Stimulated activated CD8-positive, alpha-beta memory T cell treated with anti-CD3 and anti-CD28 coated beads, Interleukin-12 subunit alpha, Interleukin-12 subunit beta, amount 100 ng/mL, for 4 hours (primary cell): ENCODE measurements around the gene ADCY5.
"Not testable (repeated sequence)": the region's sequence is repeated elsewhere in the genome, so short reads cannot be mapped to it uniquely, and the experiment has no call there.

Experiments
- DNase-seq: peaks from one replicate; pipeline ENCODE4 v3.0.0-alpha.2; 2020; ENCODE audit warnings: low read depth

ADCY5 gene

DNA sequence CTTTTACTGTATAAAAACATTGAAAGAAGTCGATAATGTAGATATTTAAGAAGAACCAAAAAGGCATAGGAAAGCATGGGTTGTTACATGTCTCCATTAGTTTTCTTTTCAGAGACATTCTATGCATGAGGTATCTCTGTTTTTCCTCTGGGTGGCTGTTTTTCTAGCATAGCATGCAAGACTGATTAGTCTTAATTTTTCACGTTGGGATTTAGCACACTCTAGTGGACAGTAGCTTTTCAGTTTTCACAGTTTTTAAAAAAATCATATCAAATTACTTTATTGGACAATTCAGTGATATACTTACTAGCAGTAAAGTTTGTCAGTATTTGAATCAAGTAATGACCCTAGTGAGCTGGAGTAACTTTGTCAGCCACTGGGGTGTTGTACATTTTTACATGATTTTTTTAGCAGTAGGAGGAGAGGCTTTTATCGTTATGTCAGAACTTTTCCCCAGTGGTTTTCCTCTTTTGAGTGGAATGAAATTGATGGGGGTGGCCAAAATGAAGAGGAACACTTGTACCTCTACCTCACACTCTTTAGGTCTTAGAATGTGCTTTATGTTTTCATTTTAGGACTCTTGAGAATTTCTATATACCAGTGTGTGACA lies 190.0 kb downstream of the ADCY5 start:
- DNase-seq = no peak

DNA sequence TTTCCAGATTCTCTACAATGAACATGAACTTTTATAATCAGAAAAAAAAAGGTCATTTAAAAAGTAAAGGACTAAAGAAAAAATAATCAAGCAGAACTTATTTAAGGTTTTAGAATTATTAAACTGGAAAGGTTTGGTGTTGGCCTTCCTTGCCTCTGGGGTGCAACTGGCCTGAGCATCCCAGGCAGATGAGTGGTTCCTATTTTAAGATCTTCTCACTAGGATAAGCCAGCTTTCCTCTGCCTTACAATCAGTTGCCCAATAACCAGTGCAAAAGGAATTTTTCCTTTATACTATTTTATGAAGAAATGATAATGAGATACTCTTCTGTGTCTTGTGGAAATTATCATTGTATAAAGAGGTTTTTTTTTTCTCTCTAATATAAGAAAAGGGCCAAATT lies 190.5 kb downstream of the ADCY5 start:
- DNase-seq = no peak

DNA sequence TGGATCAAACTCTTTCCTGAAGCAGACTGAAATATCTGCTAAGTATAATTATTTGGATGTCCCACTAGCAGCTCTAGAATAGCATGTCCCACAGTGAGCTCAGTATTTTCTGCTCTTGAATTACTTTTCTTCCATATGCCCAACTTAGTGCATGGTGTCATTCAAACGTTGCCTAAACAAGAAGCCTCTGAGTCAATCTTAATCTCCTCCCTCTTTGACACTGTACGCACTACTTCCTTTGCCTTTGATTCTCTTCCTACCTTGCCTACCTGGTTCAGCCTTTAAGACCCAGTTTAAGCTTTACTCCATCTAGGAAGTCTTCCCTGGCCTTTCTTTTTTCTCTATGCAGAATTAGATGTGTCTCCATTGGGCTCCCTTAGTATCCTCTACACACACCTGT lies 192.6 kb downstream of the ADCY5 start:
- DNase-seq = no peak

DNA sequence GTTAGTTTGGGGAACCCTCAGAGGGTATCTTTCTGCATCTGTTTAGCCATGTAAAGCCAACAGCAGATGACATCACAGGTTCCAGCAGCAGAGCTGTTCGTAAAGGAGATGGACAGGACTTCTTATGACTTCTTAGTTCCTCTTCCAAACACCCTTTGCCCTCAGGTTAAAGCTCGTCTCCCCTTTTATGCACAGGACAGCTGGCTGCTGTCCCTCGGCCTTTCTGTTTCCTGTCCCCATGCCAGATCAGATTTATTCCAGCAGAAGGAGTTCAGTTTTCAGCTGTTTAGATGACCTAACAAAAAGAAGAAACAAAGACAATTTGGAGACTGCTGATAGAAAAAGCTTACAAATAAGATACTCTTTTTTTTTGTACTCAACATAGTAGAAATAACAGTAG lies 202.0 kb downstream of the ADCY5 start:
- DNase-seq = no peak

DNA sequence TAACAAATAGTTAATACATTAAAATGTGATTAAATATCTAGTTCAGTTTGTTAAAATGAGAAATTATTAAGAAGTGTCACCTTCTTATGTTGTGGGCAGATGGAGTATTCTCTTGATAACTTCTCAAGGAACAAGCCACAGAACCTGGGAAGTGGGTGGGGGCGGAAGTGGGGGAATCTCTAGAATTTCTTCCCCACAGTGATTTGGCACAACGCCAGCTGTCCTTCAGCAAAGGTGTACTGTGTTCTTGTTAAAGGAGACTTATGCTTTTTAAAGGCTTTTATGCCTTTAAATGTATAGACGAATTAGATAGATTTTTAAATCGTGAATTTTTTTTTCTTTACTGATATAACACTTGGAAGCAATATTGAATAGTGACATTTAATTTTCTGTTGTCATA lies 204.8 kb downstream of the ADCY5 start:
- DNase-seq = no peak

DNA sequence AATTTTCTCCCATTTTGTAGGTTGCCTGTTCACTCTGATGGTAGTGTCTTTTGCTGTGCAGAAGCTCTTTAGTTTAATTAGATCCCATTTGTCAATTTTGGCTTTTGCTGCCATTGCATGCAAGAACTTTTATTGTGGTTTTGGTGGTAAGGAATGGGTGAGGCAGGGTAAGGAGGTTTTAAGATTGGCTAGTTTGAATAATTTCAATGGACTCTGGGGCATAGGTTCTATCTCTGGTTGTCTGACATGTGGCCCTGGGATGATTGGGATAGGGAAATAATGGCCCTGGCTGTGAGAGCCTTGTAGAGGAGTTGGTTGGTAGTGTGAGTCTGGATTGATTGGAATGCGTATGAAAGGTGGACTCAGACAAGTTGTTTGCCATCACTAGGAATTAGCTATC lies 209.1 kb downstream of the ADCY5 start:
- DNase-seq = no peak

DNA sequence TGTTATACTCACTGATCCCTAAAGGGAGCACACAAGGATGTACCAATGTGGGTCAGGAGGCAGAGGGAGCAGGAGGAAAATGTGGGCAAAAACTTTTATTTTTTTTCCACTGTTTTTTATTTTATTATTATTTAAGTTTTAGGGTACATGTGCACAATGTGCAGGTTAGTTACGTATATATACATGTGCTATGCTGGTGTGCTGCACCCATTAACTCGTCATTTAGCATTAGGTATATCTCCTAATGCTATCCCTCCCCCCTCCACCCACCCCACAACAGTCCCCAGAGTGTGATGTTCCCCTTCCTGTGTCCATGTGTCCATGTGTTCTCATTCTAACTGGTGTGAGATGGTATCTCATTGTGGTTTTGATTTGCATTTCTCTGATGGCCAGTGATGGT lies 209.7 kb downstream of the ADCY5 start:
- DNase-seq = not testable (repeated sequence)

DNA sequence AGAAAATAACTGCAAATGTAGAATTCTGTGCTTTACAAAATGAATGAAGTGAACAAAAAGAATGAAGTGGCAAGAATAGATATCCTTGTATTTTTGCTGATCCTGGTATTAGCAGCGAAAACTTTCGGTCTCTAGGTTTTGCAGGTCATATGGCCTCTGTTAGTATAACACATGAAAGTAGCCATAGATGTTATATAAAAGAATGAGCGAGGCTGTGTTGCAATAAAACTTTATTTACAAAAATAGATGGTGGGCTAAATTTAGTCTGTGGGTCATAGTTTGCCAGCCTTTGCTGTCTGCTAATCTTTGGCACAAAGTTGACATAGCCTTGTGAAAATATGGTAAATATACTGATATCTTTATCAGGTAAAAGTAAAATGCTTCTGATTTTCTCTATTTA lies 212.0 kb downstream of the ADCY5 start:
- no peak for DNase-seq
